HL-60/S4 treated with retinoic acid at 250 ng/mL for 4 days and 3 days (cell line): ENCODE results near the gene NAA30.

Experiments
- in situ Hi-C: fragments of 300-500 bp; cut with MboI; formaldehyde crosslinking; loops from 2 replicates; pipeline ENCODE4 v1.7.0; 2022; ENCODE audit warnings: low sequenced_read_pairs

Gene NAA30

DNA sequence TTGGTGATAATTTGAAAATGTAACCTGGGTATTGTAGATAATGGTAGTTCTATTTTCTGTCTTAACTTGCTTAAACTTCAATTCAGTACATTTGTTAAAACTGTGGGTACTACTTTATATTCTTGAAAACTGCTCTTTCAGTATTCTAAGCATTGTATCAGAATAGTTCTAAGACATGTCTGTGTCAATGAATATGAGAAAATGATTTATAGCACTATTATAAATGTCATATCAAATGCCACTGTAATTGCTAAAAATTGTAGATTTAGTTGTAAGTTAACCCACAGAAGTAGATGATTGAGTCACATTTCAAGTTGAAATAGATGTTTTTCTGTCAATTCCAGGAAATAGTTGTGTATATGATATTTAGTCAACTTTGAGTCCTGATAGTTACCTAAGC is 2.4 kb downstream of the NAA30 start:
- in situ Hi-C loops, result no loop called here

- in situ Hi-C loops, result no loop called here
Observed at GRCh38 chr14:57400556-57401494, 10.4 kb downstream of the NAA30 start.

DNA sequence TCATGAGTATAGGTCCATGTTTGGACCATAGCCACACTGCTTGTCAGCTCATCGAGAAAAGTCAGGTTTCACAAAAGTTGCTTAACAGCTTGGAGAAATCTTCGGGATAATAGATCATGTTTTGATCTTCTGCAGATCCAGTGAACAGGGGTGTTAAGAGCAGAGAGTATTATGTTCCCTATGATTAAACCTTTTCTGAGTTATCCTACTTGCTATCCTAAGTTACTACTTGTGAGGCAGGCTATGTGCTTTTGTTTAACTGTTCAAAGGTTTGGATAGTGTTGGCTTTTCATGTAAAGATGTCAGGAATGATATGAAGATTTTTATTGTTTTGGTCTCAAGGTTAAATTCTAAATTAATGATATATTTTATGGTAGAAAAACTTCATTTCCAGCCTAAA is 11.1 kb downstream of the NAA30 start:
- in situ Hi-C loops, result no loop called here

GRCh38 chr14:57402173-57402852 is 11.9 kb downstream of the NAA30 start:
- in situ Hi-C loops, result no loop called here

DNA sequence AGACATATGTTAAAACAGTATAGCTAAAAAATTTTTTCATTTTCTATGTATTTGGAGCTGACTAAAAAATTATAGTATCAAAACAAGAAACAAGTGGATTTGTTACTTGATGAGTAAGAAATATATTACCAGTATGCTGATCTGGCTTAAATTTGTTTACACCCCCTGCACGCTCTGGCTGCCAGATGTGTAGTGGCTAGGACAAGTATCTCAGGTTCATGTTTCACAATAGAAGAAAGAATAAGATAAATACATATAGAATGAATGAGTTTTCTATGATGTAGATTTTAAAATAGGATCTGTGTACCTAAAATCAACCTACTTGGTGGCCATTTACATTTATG is 13.1 kb downstream of the NAA30 start:
- in situ Hi-C loops, result no loop called here

DNA sequence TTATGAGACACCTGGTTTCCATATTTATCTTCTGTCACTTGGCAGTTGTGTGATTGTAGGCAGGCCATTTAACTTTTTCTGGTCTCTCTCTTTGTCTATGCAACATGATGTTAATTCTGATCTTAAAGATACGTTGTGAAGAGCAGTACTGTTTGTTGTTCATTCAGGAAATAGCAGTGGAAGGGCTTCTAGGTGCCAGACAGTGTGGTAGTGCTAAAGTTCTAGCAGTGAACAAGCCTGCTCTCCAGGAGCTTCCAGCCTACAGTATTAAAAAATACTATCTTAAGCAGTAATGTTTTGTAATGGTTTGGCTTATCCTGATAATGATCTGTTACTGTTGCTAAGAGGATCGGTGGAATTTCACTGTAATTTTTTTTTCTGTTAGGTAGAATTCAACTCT is 15.2 kb downstream of the NAA30 start:
- in situ Hi-C loops, result no loop called here

GRCh38 chr14:57408037-57408436 is 17.7 kb downstream of the NAA30 start:
- in situ Hi-C loops, result no loop called here

GRCh38 chr14:57408634-57409033 is 18.2 kb downstream of the NAA30 start:
- in situ Hi-C loops, result no loop called here

DNA sequence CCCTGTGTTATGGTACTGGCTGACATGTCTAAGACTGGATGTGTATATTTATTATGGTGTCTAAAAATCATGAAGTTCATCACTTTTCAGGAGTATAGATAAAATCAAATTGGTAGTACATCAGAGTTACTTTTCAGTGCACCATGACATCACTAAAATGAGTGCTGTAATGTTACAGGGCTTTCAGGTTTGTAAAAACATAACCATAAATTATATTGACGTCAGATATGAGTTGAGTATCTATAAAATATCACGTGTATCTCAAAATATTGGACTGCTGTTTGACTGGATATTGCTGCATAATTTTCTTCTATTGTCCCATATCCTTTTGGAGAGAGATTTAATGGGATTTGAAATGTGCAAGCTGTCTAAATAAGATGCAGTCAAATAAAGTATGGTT is 22.0 kb downstream of the NAA30 start:
- in situ Hi-C loops, result no loop called here

GRCh38 chr14:57413849-57414248 is 23.5 kb downstream of the NAA30 start:
- in situ Hi-C loops, result no loop called here

DNA sequence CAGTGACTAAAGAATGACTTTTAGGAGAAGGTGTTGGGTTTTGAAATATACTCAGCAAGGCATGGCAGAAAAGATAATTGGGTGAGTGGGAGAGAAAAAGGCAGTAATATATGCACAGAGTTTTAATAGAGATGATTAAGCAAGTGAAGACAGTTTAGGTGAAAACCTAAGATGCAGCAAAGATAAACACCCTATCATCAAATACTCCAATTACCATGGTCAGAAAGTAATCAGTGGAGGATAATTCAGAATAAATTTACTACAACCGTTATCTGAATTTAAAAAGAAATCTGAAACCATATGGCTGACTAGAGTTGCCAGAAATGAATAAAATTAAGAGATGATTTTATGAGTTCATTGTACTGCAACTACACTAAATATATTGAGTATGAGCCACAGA is 26.8 kb downstream of the NAA30 start:
- in situ Hi-C loops, result no loop called here

DNA sequence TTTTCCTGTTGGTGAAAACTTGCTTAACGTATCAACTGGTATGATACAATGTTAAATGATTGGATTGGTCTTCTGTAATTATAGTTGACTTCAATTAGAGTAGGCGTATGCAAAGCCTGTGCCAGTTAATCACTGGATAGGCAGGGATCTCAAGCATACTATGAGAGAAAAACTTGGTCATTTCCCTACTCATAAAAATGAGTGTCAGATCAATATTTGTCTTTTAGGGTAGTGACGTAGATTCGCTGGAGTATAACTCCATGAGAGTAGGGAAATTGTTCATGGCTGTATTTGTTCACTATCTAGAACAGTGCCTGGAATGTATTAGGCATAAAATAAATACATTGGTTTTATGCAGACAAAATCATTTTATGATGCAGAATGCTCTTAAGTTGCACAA is 28.6 kb downstream of the NAA30 start:
- in situ Hi-C loops, result no loop called here

- in situ Hi-C loops, result no loop called here
Observed at GRCh38 chr14:57420033-57420432, 29.6 kb downstream of the NAA30 start.

DNA sequence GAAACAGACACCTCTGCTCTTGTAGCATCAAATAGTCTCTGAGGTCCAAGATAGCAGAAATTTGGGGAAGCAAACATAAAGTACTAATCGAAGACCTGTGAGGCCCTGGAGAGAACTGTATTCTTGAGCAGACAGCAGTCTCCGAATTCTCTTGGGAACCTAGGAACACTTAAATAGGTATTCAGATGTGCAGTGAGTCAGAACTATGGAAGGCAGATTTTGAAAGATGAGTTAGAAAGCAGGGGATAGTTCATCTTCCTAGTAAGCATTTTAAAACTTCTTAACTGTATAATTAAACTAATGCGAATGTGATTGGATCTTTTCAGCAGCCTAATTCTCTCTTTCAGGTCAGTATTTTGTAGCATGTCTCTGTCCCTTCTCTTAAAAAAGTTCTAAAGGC is 30.6 kb downstream of the NAA30 start:
- in situ Hi-C loops, result no loop called here

GRCh38 chr14:57435923-57436322 is 45.5 kb downstream of the NAA30 start:
- in situ Hi-C loops, result no loop called here

DNA sequence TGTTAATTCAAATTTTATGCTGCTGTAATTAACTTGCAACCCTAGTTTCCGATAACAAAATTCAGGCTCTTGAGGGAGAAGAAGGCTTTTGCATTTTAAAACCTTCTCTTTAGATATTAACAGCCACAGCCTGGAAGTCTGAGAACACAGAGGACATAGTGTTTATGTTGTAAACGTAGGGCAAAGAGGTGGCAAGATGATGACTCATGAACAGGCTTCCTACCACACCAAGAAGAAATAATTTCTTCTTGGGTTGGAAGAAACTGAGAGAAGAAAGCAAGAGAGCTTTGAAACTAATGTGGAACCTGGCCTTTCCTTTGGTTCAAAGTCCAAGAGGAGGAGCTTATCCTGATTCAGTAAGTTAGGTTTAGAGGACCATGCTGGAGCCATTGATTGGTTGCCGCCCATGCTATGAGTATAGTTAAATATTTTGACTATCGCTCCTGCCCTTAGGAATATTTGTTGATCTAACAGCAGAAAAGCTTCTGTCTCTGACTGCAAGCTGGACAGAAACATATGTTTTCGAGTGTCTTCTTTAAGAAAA is 71.5 kb downstream of the NAA30 start:
- in situ Hi-C loops, result no loop called here

DNA sequence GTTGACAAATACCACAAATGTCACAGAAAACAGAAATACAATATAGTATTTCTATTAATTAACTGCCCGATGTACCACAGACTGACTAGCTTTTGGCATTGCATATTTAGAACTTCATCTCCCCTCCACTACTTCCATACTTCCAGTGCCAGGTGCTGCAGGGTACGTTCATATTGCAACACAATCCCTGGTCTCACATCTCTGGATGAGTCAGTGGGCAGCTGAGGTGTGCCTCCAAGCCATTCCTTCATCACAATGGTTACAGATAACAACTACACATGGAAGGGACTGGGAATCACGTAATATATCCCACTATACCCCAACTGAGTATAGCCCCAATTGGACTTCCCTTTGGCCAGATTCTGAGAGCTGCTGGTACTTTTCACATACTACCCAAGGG is 72.2 kb downstream of the NAA30 start:
- in situ Hi-C loops, result no loop called here

- in situ Hi-C loops, result no loop called here
Observed at GRCh38 chr14:57464008-57464730, 73.8 kb downstream of the NAA30 start.
